DMS79 treated with DMSO at 0.1 percent for 48 hours (cell line): Measurements from ENCODE around the gene NIPAL3.
"Not testable (repeated sequence)": the region's sequence is repeated elsewhere in the genome, so short reads cannot be mapped to it uniquely, and the experiment has no call there.

Experiments used
- DNase-seq: peaks from one replicate; lab custom pipeline; 2025; lab: John Stamatoyannopoulos, UW

The NIPAL3 gene

GRCh38 chr1:24459551-24460266, 44.1 kb downstream of the NIPAL3 start:
- peak; percentile 95 for DNase-seq

- not testable (repeated sequence) for DNase-seq
These were observed 46.5 kb downstream of the NIPAL3 start for GRCh38 chr1:24462128-24462527.

GRCh38 chr1:24463776-24464735, 48.5 kb downstream of the NIPAL3 start:
- peak; percentile 91 for DNase-seq

- DNase-seq: no peak
These were observed 49.5 kb downstream of the NIPAL3 start for GRCh38 chr1:24465099-24465498.

- DNase-seq: no peak
These were observed 50.0 kb downstream of the NIPAL3 start for GRCh38 chr1:24465638-24466037.

- DNase-seq: no peak
These were observed 53.2 kb downstream of the NIPAL3 start for GRCh38 chr1:24468685-24469316.

- DNase-seq: no peak
These were observed 55.0 kb downstream of the NIPAL3 start for GRCh38 chr1:24470592-24470991.

- no peak for DNase-seq
These were observed 57.1 kb downstream of the NIPAL3 start for GRCh38 chr1:24472527-24473251.

- DNase-seq: no peak
These were observed 58.6 kb downstream of the NIPAL3 start for GRCh38 chr1:24474193-24474592.

GRCh38 chr1:24475700-24476099, 60.1 kb downstream of the NIPAL3 start:
- DNase-seq: no peak

GRCh38 chr1:24476571-24476970, 61.0 kb downstream of the NIPAL3 start:
- no peak for DNase-seq

- DNase-seq: no peak
These were observed 61.7 kb downstream of the NIPAL3 start for GRCh38 chr1:24477309-24477708.

- no peak for DNase-seq
These were observed 65.5 kb downstream of the NIPAL3 start for GRCh38 chr1:24481101-24481500.

GRCh38 chr1:24481843-24482610, 66.4 kb downstream of the NIPAL3 start:
- DNase-seq: no peak

- DNase-seq: no peak
These were observed 67.8 kb downstream of the NIPAL3 start for GRCh38 chr1:24483441-24483840.

- DNase-seq: no peak
These were observed 68.6 kb downstream of the NIPAL3 start for GRCh38 chr1:24484199-24484598.

- DNase-seq: no peak
These were observed 70.9 kb downstream of the NIPAL3 start for GRCh38 chr1:24486331-24487065.

GRCh38 chr1:24487455-24487854, 71.9 kb downstream of the NIPAL3 start:
- no peak for DNase-seq

- not testable (repeated sequence) for DNase-seq
These were observed 72.6 kb downstream of the NIPAL3 start for GRCh38 chr1:24488159-24488558.

GRCh38 chr1:24489674-24490073, 74.1 kb downstream of the NIPAL3 start:
- DNase-seq: no peak
